GM12872 (cell line): Measurements from ENCODE around the gene FAT2.

Experiments used
- CTCF ChIP-seq: IDR thresholded peaks from 3 replicates; pipeline ENCODE4 v1.5.1; 2011; ENCODE audit warnings: low read depth, mild to moderate bottlenecking, low read length, moderate library complexity; ENCODE audit not compliant: insufficient read depth

Gene FAT2

GRCh38 chr5:151557466-151557865, 33.7 kb downstream of the FAT2 start:
- no peak for TF ChIP-seq CTCF

GRCh38 chr5:151556806-151557205, 34.3 kb downstream of the FAT2 start:
- TF ChIP-seq CTCF: no peak

GRCh38 chr5:151555760-151556576, 35.2 kb downstream of the FAT2 start:
- no peak for TF ChIP-seq CTCF

GRCh38 chr5:151553695-151554094, 37.4 kb downstream of the FAT2 start:
- TF ChIP-seq CTCF: no peak

- no peak for TF ChIP-seq CTCF
Observed at GRCh38 chr5:151553130-151553670, 37.9 kb downstream of the FAT2 start.

- no peak for TF ChIP-seq CTCF
Observed at GRCh38 chr5:151551985-151552384, 39.1 kb downstream of the FAT2 start.

- TF ChIP-seq CTCF: no peak
Observed at GRCh38 chr5:151550146-151550545, 41.0 kb downstream of the FAT2 start.
